ENCODE data around the gene RASSF7.

DNA sequence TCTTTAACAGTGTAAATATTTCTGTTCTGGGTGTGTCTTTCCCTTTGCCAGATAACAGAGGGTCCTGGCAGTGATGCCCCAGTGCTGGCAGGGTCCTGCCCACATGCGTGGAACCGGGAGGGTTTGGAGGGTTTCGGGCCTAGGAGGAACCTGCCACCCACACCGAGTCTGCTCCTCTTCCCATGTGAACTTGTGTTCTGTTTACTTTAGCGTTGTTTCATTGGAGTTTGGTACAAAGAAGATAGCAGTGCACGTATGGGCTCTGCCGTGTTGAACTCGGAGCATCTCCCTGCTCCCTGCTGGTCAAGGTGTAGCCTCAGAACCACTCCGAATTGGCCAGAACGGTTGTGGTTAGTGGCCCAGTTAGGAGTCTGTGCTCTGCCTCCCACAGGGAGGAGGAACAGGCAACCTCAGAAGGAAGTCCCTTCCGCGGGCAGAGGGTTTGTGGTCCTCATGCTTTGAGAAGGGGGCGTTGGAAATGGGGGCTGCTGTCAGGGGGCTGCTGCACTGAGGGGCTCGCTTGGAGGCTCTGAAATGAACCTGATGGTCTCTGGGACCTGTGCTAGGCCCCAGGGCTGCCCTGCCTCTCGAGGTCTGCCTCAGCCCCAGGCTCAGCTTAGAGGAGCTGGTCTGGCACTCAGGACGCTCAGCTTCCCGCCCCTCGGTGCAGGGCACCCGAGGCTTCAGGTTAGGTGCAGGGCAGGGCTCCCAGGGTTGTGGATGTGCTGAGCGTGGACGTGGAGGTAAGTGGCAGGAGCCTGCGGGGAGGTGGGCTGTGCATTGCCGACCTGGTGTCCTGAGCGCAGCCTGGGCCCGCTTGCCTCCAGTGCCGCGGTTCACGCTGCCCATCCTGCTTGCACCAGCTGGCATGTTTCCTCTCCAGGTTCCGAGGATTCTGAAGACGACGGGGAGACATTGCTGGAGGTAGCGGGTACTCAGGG is 25.9 kb downstream of the RASSF7 start:
- TF ChIP-seq ZFP36 (IDR thresholded peaks at IDR 0.05; ENCODE audit: borderline replicate concordance, partially characterized antibody): no peak
- TF ChIP-seq, protein P1, sequence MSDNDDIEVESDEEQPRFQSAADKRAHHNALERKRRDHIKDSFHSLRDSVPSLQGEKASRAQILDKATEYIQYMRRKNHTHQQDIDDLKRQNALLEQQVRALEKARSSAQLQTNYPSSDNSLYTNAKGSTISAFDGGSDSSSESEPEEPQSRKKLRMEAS (IDR thresholded peaks at IDR 0.05): no peak
- no peak for TF ChIP-seq HDAC2 (IDR thresholded peaks at IDR 0.05)
- TF ChIP-seq, protein P2, sequence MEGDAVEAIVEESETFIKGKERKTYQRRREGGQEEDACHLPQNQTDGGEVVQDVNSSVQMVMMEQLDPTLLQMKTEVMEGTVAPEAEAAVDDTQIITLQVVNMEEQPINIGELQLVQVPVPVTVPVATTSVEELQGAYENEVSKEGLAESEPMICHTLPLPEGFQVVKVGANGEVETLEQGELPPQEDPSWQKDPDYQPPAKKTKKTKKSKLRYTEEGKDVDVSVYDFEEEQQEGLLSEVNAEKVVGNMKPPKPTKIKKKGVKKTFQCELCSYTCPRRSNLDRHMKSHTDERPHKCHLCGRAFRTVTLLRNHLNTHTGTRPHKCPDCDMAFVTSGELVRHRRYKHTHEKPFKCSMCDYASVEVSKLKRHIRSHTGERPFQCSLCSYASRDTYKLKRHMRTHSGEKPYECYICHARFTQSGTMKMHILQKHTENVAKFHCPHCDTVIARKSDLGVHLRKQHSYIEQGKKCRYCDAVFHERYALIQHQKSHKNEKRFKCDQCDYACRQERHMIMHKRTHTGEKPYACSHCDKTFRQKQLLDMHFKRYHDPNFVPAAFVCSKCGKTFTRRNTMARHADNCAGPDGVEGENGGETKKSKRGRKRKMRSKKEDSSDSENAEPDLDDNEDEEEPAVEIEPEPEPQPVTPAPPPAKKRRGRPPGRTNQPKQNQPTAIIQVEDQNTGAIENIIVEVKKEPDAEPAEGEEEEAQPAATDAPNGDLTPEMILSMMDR (IDR thresholded peaks at IDR 0.05): no peak
- TF ChIP-seq ESRRA (IDR thresholded peaks at IDR 0.05; ENCODE audit: borderline replicate concordance, low read length): no peak
- TF ChIP-seq ZC3H11A (IDR thresholded peaks at IDR 0.05): no peak
- TF ChIP-seq, protein P3, sequence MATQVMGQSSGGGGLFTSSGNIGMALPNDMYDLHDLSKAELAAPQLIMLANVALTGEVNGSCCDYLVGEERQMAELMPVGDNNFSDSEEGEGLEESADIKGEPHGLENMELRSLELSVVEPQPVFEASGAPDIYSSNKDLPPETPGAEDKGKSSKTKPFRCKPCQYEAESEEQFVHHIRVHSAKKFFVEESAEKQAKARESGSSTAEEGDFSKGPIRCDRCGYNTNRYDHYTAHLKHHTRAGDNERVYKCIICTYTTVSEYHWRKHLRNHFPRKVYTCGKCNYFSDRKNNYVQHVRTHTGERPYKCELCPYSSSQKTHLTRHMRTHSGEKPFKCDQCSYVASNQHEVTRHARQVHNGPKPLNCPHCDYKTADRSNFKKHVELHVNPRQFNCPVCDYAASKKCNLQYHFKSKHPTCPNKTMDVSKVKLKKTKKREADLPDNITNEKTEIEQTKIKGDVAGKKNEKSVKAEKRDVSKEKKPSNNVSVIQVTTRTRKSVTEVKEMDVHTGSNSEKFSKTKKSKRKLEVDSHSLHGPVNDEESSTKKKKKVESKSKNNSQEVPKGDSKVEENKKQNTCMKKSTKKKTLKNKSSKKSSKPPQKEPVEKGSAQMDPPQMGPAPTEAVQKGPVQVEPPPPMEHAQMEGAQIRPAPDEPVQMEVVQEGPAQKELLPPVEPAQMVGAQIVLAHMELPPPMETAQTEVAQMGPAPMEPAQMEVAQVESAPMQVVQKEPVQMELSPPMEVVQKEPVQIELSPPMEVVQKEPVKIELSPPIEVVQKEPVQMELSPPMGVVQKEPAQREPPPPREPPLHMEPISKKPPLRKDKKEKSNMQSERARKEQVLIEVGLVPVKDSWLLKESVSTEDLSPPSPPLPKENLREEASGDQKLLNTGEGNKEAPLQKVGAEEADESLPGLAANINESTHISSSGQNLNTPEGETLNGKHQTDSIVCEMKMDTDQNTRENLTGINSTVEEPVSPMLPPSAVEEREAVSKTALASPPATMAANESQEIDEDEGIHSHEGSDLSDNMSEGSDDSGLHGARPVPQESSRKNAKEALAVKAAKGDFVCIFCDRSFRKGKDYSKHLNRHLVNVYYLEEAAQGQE (IDR thresholded peaks at IDR 0.05): no peak
- TF ChIP-seq CEBPB (IDR thresholded peaks at IDR 0.05): no peak
